NOMO-1 (cell line): ENCODE data around the gene DYNC1LI1.
"Not testable (repeated sequence)": the region's sequence is repeated elsewhere in the genome, so short reads cannot be mapped to it uniquely, and the experiment has no call there.

Experiments
- DNase-seq, 2 experiments: peaks; one replicate each; lab custom pipeline; 2025; ENCODE audit not compliant: unreplicated experiment in 2 of 2; lab: John Stamatoyannopoulos, UW

Gene DYNC1LI1

GRCh38 chr3:32584660-32585059 lies 14.0 kb upstream of the DYNC1LI1 start:
- DNase-seq: no peak

GRCh38 chr3:32583708-32584107 lies 13.1 kb upstream of the DYNC1LI1 start:
- DNase-seq: no peak

GRCh38 chr3:32578669-32579068 lies 8.0 kb upstream of the DYNC1LI1 start:
- DNase-seq: not testable (repeated sequence)

GRCh38 chr3:32577581-32578556 lies 7.2 kb upstream of the DYNC1LI1 start:
- peak; percentile 83 to 93 for DNase-seq

GRCh38 chr3:32577174-32577573 lies 6.5 kb upstream of the DYNC1LI1 start:
- DNase-seq: no peak

GRCh38 chr3:32575451-32576113 lies 4.9 kb upstream of the DYNC1LI1 start:
- peak in 1 of 2 experiments; percentile 76 for DNase-seq

GRCh38 chr3:32571192-32571485 lies 481 bp upstream of the DYNC1LI1 start:
- DNase-seq: peak in 1 of 2 experiments; percentile 67

GRCh38 chr3:32569540-32570420 lies 878 bp downstream of the DYNC1LI1 start:
- peak; percentile 15 to 27 for DNase-seq

- DNase-seq: no peak
These were observed 1.7 kb downstream of the DYNC1LI1 start for GRCh38 chr3:32568953-32569352.

- no peak for DNase-seq
These were observed 6.5 kb downstream of the DYNC1LI1 start for GRCh38 chr3:32564195-32564594.

- no peak for DNase-seq
These were observed 8.0 kb downstream of the DYNC1LI1 start for GRCh38 chr3:32562640-32563039.

- peak in 1 of 2 experiments; percentile 36 for DNase-seq
These were observed 12.9 kb downstream of the DYNC1LI1 start for GRCh38 chr3:32557640-32558352.

GRCh38 chr3:32556332-32556731 lies 14.3 kb downstream of the DYNC1LI1 start:
- no peak for DNase-seq

- DNase-seq: no peak
These were observed 16.7 kb downstream of the DYNC1LI1 start for GRCh38 chr3:32553973-32554372.

- no peak for DNase-seq
These were observed 17.2 kb downstream of the DYNC1LI1 start for GRCh38 chr3:32553459-32553858.

- no peak for DNase-seq
These were observed 18.6 kb downstream of the DYNC1LI1 start for GRCh38 chr3:32552013-32552412.

GRCh38 chr3:32551496-32551895 lies 19.2 kb downstream of the DYNC1LI1 start:
- DNase-seq: no peak

- no peak for DNase-seq
These were observed 19.6 kb downstream of the DYNC1LI1 start for GRCh38 chr3:32551087-32551486.

GRCh38 chr3:32545305-32545704 lies 25.4 kb downstream of the DYNC1LI1 start:
- no peak for DNase-seq

GRCh38 chr3:32544894-32545293 lies 25.8 kb downstream of the DYNC1LI1 start:
- DNase-seq: no peak
